Adrenal gland (tissue), 5 donors: ENCODE measurements around the gene TPSB2.

Experiments
- CTCF ChIP-seq, 6 experiments: fragments of 450-650 bp in 4 of 6; fragments of 200-600 bp in 2 of 6; sonication (generic) in 1 of 6; IDR thresholded peaks; 1 replicate in 5 of 6; 2 replicates in 1 of 6; pipeline versions ENCODE4 v1.5.1 to v1.8.0; 2016 to 2021; ENCODE audit warnings: antibody characterized with exemption in 6 of 6, mild to moderate bottlenecking in 2 of 6, moderate library complexity in 1 of 6
- POLR2A ChIP-seq, 2 donors: fragments of 450-650 bp; IDR thresholded peaks; one replicate each; pipeline ENCODE4 v1.6.1; 2017; ENCODE audit warnings: antibody characterized with exemption in 2 of 2, mild to moderate bottlenecking in 2 of 2, moderate library complexity in 1 of 2
- donor health status: DM: no; HTN: no; CAD: no.

GRCh38 chr16:1184980-1185379, 45.0 kb downstream of the TPSB2 start:
- TF ChIP-seq CTCF (IDR thresholded peaks at IDR 0.05) (no peak), POLR2A (IDR thresholded peaks at IDR 0.05) (no peak)
